HG03432 (cell line): ENCODE results near the gene FMNL1.
A peak's percentile ranks its signal among the peaks of the same experiment; 100 is the strongest.

Experiments
- ATAC-seq: cut with Tn5 transposase; IDR thresholded peaks from one replicate; pipeline ENCODE4 v1.9.1; 2021; ENCODE audit warnings: mild to moderate bottlenecking, moderate library complexity; ENCODE audit not compliant: unreplicated experiment

FMNL1 gene

DNA sequence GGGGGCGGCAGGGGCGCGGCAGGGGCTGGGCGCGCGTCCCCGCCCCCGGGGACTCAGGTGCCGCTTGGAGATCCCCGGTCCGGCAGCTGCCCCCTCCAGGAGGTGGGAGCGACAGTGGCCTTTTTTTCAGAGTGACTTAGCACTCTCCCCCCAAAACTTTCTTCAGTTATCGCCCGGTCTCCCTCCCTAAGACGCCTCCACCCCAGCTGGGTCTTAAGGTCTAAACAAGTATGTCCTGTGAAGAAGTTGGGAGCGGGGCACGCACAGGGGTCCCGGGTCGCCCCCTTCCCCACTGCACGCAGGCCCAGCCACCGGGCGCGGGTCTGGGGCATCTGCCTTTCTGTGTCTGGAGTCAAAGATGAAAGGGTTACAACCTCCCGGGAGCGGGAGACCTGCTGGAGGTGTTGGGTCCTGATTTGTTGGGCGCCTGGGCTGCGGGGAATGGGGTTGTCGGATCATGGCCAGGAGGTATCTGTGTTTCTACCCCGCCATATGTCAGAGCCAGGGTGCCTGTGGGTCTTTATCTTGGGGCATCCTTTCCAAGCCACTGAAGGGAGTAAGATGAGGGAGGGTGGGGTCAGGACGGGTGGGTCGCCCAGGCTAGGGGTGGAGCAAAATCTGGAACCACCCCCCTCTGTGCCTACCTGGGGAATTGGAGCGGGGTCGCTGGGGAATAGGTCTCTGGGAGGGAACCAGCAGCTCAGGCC, 757 bp downstream of the FMNL1 start:
- ATAC-seq = no peak

DNA sequence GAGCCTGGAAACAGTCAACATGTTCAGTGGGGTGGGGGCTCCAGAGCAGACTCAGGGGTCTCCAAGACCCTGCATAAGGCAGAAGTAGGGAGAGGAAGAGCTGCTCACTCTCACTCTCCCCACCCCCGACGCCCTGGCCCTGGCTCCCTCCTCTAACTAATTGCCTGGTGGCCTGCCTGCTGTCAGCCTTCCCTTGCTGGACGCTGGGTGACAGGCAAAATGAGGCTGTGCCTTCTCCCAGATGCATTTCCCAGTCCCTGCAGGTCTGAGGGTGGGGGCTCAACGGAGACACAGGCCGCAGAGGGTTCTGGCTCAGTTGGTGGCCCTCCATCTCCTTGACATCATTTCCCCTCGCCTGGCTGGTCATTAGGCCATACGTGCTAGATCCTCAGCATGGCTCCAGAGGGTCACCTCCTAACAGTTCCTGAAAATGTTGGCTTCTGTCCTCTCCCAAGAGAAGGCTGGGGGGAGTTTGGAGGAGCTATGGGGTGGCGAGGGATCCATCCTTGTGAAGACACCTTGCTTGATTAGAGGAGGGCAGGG, 1.4 kb downstream of the FMNL1 start:
- no peak for ATAC-seq

DNA sequence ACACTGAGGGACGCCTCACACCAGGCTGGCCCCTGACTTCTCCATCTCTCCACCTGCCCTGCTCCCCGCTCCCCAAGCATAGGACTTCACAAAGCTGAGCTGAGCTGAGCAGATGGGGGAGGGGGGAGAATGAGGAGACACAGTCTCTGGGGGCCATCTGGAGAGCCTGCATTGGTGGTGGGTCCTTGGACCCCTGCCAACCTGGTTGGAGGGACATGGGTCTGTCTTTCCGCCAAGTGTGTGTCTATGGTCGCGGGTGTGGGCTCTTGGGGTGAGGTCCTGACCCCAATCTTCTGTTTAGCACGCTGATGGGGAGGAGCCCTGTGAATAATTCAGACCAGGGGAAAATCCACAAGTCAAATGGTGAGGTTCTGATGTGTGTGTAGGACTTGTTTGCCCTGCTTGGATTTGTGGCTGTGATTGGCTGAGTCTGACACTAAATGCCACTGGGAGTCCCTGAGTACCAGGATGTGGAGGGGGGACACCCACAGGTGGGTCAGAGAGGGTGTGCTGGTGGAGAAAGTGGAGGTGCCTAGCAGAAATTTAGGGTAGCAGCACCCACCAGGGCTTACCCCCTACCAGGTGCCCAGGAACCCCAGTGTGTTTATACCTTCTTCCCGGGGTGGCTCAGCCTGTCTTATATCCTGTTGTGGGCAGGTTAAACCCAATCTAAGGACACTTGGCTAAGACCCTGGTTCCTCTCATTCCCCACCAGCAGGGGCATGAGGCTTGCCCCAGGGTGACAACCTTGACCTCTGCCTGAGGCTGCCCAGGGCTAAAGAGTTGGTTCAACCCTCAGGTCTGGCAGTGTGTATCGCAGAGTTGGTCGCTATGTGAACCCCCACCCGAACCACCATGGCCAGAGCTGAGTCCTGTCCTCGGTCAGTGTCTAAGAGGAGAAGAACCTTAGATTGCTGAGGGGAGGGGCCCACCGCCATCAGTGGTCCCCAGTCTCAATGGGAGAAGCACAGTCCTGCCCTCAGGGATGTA, 2.1 kb downstream of the FMNL1 start:
- no peak for ATAC-seq

DNA sequence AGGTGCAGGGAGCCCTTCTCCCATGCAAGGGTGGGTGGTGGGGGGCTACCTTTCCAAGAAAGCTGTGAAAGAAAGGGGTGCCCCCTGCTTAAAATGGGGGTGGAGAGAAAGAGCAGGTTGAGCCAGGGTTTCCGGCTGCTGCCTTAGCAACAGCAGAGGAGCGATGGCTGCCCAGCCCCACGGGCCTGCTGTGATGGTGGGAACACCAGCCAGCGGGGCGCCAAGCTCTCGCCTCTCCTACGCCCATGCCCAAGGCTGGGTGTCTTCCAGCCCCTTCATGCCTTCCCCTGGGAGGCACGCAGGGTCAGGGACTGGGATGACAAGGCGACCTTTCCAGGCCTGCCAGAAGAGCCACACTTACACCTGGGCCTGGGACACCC, 3.0 kb downstream of the FMNL1 start:
- no peak for ATAC-seq

DNA sequence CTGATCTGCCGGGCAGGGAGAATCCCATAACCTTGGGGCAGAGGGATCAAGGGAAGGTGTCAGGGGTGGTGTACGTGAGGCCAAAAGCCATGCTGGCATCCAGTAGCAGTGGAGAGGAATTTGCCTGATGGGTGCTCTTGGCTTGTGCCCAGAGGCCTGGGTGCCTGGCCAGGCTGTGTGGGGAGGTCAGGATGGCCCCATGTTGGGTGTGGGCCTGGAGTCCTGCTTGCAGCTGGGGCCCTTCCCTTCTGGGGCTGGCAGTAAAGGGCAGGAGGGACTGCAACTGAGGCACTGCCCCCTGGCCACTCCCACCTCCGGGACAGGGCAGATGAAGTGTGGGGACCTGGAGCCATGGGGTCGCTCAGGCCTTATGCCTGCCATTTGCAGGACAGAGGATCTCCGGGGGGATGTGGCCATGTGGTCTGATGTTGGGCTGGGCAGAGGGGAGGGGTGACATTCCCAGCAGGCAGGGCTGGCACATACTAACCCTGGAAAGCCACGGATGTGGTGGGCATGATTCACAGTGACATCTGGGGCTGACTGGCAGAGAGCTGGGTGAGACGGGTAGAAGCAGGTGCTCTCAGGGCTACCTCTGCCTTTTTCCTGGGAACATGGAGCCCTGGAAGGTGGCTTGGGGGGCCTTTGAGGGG, 3.5 kb downstream of the FMNL1 start:
- ATAC-seq = no peak

DNA sequence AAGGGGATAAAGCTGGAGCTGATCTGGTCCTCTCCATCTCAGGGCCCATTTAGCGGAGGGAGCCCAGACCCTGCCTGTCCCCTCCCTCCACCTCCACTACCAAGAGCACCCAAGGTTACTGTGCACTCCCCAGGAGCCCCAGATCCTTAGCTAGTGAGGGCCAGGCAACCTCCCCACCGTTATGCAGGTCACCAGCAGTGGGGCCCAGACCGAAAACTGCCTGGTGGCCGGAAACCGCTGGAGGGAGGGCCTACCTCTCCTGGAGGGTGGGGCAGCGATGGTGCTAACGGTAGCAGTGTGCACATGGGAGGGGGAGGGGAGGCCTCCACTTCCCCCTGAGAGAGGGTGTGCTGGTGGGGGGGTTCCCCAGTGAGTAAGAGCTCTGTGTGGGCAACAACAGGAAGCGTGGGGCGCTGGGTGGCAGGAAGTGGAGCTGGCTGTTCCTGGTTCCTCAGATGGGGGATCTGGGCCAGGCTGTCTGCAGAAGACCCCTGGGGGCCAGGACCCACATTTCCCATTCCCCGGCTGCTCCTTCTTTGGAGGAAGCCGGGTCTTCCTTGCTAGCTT, 4.4 kb downstream of the FMNL1 start:
- peak; percentile 44 for ATAC-seq

DNA sequence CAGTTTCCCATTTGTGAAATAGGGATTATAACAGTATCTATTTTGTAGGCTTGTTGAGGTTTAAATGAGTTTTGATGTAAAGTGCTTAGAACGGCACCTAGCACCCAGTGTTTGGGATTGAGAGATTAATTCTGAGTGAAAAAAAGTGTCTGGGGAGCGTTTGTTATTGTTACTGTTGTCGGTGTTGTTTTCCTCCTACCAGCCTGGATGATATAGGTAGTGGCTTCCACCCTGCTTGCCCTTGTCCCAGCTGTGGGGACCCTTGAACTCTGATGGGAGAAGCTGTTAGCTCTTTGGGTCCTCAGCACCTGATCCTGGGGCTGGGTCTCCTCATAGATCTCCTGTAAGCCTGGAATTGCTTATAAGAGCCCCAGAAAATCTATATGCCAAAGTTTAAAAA, 4.9 kb downstream of the FMNL1 start:
- no peak for ATAC-seq

DNA sequence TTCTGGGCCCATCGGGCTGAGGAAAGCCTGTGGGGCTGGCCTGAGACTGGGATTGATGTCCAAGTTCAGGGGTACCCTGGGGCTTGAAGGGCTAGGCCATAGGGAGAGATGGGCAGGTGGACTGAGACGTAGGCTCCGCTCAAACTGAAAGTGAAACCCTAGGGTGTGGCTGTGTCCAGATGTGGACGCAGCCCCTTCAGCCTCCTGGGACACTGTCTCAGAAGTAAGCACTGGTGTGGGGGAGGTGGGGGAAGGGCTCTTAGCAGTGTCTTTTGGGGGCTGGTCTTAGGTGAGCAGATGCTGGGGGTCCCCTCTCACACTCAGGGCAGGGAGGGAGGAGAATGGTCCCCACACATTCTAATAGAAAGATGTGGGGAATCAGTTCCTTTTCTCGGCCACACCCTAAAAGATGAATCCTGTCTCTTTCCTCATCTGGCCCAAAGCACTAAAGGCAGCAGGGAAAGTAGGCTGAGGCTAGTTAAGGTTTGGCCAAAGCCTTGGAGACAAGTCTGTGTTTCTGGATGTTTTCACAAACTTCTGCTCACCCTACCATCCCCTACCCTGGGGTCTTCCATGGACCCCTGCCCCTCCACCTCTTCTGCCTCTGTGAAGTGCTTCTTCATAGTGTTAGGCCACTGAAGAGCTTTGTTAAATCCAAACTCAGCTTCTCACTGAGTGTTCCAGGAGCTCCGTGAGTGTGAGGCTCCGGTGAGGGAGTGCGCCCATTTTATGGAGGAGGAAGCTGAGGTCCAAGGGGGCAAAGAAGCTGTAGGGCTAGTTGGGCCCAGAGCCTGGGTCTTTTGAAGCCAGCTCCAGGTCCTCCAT, 5.6 kb downstream of the FMNL1 start:
- no peak for ATAC-seq

DNA sequence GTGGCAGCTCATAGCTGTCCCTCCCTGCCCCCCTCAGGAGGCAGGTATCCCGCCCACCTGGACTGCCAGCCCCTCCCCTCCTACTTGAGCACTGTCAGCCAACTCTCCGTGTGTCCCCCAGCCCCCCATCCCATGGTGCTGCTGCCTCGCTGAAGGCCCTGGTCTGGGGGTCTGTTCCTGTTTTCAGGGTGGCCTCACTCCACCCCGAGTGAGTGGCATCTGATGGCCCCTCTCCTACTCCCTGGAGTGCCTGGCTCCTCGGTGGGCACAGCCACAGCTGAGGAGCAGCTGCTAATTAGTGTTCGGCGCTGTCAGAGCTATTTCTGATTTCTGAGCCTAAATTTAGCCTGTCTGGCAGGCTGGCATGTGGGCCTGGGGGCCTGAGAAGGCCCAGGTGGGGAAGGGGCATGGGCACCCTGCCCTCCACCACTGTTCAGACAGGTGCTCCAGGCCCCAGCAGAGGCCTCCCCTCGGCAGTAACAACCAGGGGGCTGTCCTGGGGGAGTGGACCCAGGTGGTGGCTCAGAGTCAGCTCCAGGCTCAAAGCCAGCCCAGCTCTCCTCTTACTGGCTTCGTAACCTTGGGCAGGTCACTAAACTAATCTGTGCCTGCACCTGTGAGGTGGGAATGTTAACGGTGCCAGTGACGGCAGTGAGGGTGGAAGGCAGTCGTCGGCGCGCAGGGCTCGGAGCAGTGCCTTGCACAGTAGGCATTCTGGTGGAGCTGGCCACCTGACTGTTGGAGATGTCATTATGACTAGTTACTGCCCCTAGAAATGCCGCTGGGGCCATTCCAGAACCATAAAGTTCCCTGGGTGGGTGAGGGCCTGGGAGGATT, 6.5 kb downstream of the FMNL1 start:
- no peak for ATAC-seq

DNA sequence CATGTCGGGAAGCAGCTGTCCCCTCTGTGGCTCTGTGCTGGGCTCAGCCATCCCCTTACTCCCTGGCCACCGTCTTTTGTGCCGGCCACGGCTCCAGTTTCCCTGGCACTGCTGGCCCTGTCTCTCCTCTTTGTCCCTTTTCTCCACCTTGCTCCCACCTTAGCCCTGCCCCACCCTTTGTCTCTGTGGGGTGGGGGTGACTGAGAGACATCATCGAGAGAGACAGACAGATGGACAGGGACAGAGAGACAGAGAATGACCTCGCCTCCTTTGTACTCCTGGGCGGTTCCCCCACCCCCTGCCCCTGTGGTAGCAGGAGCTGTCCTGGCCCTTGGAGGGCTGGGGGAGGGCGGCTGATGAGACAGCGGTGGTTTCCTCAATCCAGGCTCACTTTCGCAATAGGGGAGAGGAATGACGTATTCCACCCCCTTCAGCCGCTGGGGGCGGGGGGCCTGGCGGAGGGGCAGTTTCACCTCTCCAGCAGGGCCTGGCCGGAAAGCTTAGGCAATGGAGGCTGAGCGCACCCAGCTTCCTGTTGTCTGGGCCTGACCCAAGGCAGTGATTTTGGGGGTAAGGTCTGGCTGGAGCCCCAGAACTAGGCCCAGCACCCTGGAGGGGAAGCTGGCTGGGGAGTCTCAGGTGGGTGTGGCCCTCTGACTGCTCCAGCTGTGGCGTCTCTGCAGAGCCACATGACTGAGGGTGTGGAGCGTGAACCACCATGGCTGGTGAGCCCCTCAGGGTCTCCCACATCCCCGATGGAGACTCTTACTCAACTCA, 7.3 kb downstream of the FMNL1 start:
- ATAC-seq = peak; percentile 31

DNA sequence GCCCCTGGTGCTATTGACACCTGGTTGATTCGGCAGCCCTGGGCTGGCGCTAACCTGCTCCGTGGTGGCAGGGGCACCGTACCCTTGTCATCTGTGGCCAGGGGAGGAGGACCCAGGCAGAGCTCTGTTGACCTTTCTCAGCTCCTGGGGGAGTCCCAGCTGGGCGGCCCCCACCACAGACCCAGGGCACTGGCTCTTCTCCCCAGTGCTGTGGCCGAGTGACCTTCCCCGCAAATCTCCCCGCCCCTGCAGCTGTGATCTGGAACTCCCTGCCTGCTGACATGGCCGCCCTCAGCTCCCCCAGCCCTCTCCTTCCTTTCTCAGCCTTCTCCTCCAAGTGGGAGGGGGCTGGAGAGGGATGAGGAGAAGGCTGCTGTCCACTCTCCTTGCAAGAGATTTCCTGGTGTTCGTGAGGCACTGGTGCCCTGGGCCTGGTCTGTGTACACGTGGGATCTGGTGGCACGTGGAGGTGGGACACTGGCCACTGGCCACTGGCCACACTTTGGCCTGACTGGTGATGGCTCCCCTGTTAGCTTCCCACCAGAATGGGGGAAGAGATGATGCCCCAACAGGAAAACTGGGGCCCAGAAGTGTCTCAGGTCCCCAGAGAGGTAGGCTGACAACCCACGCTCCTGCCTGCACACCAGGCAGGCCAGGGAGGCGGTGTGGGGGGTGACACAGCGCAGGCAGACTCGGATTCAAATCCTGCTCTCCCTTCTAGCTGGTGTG, 8.2 kb downstream of the FMNL1 start:
- no peak for ATAC-seq

DNA sequence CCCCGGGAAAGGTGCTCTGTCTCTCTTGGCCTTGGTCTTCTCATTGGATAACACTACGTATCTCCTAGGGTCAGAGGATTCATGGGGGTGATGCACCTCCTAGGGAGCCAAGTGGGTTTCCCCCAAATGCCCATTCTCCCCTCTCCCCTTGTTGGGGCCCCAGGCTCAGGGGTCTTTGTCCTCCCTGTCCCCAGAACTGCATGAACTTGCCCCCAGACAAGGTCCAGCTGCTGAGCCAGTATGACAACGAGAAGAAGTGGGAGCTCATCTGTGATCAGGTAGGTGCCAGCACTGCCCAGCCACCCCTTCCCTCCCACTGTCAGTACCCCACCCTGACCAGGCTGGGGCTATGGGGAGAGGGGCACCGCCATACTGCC, 8.7 kb downstream of the FMNL1 start:
- no peak for ATAC-seq

DNA sequence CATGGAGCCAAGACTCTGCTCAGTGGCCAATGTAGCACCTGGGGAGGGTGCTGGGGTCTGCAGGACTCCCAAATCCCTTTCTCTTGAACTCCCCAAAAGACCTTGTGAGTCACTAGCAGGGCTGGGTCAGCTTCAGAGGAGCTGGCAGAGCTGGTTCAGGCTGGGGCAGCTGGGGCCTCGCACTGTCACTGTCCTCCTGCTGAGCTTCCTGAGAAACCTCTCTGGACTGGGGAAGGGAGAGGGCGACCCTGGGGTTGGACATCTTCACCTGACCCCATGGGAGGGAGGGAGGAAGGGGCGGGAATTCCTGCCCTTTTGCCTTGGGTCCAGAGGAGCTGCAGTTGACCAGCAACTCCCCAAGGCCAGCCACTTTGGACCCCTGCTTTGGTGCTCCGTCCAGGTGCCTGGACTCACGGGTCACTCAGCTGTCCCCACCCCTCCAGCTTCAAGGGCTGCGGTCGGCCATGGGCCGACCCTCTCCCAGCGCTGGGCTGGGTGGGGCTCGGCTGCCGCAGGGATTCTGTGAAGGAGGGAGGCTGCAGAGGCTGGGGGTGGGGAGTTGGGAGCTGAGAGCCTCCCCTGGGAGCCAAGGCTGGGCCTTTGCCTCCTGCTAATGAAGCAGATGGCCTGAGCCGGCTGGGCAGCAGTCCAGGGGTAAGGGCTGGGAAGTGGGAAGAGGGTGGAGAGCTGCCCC, 9.2 kb downstream of the FMNL1 start:
- no peak for ATAC-seq

DNA sequence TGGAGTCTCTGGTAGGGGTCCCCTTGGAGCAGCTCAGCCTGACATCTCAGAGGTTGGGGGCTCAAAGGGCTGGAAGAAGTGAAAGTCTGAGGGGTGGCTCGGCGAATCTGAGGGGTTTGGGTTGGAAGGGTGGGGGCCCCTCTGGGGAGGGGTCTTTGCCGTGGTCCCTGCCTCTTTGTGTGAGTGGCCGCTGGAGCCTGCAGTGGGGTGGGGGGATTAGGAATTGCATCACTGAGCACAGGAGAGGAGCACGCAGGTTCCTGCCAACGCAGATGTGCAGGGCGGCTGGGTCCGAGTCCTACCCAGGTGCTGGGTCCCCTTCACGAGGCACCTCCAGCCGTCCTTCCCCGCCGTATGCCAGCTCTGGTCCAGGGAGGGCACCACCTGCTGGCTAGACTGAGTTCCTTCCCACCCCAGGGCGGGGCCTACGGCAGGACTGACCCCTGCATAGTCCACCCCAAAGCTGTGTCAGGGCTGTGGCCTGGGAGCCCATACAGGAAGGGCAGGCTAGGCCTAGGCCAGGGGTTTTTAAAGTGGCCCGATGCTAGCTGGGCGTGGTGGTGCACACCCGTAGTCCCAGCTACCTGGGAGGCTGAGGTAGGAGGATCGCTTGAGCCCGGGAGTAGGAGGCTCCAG, 9.9 kb downstream of the FMNL1 start:
- no peak for ATAC-seq

DNA sequence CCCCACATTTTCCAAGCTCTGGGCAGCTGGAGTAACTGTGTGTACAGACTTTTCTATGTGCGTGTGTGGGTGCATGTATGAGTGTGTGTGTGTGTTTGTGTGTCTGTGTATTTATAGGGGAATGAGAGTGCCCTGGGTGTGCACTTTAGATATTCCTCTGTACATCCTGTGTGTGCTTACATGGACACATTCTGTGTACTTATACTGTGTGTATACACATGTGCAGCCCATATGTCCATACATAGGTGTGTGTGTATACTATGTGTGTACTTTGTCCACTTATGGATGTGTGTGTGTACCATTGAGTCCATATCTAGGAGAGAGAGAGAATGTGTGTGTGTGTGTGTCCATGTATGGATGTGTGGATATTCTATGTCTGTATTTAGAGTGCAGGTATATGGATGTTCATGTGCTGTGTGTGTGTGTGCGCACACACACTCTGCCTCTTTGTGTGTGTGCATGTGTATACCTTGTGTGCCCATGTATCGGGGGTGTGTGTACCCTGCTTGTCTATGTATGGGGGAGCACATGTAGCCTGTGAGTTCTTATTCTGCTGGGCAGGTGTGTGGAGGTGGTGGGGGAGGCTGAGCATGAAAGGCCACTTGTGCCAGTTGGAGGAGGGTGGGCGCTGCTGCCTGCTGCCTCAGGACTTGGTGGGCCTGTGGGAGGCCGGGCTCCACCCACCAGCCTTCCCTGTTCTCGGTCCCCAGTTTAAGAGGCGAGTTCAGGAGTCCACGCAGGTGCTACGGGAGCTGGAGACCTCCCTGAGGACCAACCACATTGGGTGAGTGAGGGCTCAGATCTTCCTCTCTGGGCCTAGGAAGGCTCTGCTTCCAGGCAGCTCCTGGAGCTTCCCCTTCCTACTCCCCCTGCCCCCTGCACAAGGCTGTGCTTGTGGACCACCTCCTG, 11.1 kb downstream of the FMNL1 start:
- no peak for ATAC-seq

DNA sequence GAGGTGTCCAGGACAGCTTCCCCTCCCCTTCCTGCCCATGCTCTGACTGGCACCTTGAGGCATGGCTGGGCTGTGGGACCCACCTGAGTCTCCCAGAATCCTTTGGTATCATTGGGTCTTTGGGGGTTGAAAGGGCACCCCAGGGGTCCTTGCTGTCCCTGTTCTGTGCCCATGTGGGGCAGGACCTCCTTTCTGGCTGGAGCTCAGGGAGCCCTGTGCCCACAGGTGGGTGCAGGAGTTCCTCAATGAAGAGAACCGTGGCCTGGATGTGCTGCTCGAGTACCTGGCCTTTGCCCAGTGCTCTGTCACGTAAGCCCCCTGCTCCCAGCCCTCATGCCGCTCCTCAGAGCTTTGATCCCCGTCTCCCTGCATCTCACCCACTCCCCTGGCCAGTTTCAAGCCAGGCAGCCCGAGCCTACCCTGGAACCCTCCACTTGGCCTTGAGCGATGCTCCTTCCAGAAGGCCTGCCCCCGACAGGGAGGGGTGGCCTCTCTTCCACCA, 11.8 kb downstream of the FMNL1 start:
- no peak for ATAC-seq
